ENCODE data around the gene ADAM23. TPM values are rescaled to one million over a fixed set of nuclear protein-coding genes. Genes with fewer than 3 reads are reported as not detected.

The ADAM23 gene
- total RNA-seq, 2 donors from 2014 or later, result 4.5 to 6.4 TPM

DNA sequence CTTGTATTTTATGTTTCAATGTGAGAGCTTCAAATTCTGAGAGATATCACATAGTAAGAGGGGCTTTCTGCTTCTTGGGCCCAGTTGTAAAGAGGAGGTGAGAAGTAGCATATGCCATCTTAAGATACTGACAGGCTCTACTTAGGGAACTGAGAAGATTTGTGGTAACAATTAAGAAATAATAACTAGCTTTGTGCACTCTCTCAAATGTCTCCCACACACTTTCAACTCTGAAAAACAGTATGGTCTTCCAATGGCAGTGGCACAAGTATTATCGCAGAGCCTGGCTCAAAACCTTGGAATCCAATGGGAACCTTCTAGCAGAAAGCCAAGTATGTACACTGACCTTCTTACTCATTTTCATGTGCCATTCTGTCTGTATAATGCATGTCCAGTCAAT, 118.6 kb downstream of the ADAM23 start:
- ATAC-seq (ENCODE audit: insufficient number of reproducible peaks, low FRiP score, low read depth), result no peak
- H3K36me3 ChIP-seq, result no peaks in the 10 kb centered on the region
- no peak overlapping the region for H3K4me3 ChIP-seq
- no peak for DNase-seq (ENCODE audit: low spot score)
- TF ChIP-seq, protein P1, sequence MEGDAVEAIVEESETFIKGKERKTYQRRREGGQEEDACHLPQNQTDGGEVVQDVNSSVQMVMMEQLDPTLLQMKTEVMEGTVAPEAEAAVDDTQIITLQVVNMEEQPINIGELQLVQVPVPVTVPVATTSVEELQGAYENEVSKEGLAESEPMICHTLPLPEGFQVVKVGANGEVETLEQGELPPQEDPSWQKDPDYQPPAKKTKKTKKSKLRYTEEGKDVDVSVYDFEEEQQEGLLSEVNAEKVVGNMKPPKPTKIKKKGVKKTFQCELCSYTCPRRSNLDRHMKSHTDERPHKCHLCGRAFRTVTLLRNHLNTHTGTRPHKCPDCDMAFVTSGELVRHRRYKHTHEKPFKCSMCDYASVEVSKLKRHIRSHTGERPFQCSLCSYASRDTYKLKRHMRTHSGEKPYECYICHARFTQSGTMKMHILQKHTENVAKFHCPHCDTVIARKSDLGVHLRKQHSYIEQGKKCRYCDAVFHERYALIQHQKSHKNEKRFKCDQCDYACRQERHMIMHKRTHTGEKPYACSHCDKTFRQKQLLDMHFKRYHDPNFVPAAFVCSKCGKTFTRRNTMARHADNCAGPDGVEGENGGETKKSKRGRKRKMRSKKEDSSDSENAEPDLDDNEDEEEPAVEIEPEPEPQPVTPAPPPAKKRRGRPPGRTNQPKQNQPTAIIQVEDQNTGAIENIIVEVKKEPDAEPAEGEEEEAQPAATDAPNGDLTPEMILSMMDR (IDR thresholded peaks at IDR 0.05), result no peak
- no peak overlapping the region for H3K27ac ChIP-seq
- H3K9me3 ChIP-seq, result no peaks in the 10 kb centered on the region
- H3K27me3 ChIP-seq (replicated peaks; ENCODE audit: insufficient read depth), result no peaks in the 10 kb centered on the region
- no peaks in the 10 kb centered on the region for H3K4me1 ChIP-seq (ENCODE audit: control insufficient read depth in 1 of 2, low read depth in 2 of 2)

DNA sequence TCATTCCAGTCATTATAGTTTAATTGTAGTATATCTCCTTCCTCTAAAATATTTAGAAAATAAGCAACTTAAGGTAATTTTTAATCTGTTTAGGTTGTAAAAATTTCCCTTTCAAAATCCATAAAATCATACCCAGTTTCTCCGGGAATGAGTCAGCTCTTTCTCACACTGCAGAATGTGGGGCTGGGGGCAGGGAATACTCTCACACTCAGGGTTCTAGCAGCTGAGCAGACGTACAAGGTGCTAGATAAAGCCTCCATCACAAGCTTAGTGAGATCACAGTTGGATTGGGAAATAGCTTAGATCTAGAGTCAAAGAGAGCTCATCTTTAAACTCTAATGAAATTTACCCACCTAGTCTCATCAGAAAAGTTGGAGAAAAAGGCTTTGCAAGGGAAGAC, 119.0 kb downstream of the ADAM23 start:
- Histone ChIP-seq H3K9me3 (no peaks in the 10 kb centered on the region), H3K4me3 (no peak overlapping the region), H3K27ac (no peak overlapping the region), H3K27me3 (replicated peaks; ENCODE audit: insufficient read depth) (no peaks in the 10 kb centered on the region), H3K36me3 (no peaks in the 10 kb centered on the region), H3K4me1 (ENCODE audit: control insufficient read depth in 1 of 2, low read depth in 2 of 2) (no peaks in the 10 kb centered on the region)
- TF ChIP-seq, protein P1 (IDR thresholded peaks at IDR 0.05), result no peak
- no peak for ATAC-seq (ENCODE audit: insufficient number of reproducible peaks, low FRiP score, low read depth)
- no peak for DNase-seq (ENCODE audit: low spot score)

DNA sequence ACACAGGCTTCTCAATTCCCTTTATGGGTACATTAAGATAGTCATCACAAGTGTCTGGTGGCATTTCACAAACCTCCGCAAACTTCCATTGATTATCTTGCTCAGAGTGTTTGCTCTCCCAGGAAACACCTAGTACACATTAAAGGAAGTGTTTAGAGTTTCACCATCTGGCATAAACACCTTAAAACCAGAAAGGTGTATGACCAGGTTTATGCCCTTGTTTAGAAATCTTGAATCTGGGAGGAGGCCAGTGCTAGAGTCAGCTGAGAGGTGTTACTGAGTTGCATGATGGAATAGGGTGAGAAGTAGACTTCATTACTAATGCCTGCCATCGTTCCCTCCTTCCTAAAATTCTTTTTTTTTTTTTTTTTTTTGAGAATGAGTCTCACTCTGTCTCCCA, 120.0 kb downstream of the ADAM23 start:
- Histone ChIP-seq H3K36me3 (no peaks in the 10 kb centered on the region), H3K27me3 (replicated peaks; ENCODE audit: insufficient read depth) (no peaks in the 10 kb centered on the region), H3K4me1 (ENCODE audit: control insufficient read depth in 1 of 2, low read depth in 2 of 2) (no peaks in the 10 kb centered on the region), H3K27ac (no peak overlapping the region), H3K9me3 (no peaks in the 10 kb centered on the region), H3K4me3 (no peak overlapping the region)
- no peak for DNase-seq (ENCODE audit: low spot score)
- TF ChIP-seq, protein P1 (IDR thresholded peaks at IDR 0.05), result no peak
- no peak for ATAC-seq (ENCODE audit: insufficient number of reproducible peaks, low FRiP score, low read depth)

DNA sequence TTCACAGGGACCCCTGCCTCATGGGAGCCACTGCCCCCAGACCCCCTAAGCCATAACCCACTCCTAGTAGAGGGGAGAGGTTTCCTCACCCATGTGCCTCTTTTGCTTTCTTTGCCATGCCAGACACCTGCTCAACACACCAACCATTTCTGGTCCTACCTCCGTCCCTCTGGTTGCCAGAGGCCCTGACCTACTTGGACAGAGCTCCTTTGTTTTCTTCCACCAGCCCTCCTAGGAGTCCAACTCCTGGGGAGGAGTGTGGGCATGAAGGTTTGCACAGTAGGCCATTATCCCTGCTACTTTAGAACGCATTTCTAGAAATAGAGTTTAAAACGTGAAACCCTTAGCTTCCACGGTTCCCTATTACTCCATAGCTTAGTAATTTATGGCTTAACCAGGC, 122.3 kb downstream of the ADAM23 start:
- H3K4me1 ChIP-seq (ENCODE audit: control insufficient read depth in 1 of 2, low read depth in 2 of 2), result no peaks in the 10 kb centered on the region
- H3K4me3 ChIP-seq, result no peak overlapping the region
- TF ChIP-seq, protein P1 (IDR thresholded peaks at IDR 0.05), result no peak
- no peaks in the 10 kb centered on the region for H3K36me3 ChIP-seq
- H3K9me3 ChIP-seq, result no peaks in the 10 kb centered on the region
- no peaks in the 10 kb centered on the region for H3K27me3 ChIP-seq (replicated peaks; ENCODE audit: insufficient read depth)
- DNase-seq (ENCODE audit: low spot score) (no peak), ATAC-seq (ENCODE audit: insufficient number of reproducible peaks, low FRiP score, low read depth) (no peak)
- no peak overlapping the region for H3K27ac ChIP-seq

DNA sequence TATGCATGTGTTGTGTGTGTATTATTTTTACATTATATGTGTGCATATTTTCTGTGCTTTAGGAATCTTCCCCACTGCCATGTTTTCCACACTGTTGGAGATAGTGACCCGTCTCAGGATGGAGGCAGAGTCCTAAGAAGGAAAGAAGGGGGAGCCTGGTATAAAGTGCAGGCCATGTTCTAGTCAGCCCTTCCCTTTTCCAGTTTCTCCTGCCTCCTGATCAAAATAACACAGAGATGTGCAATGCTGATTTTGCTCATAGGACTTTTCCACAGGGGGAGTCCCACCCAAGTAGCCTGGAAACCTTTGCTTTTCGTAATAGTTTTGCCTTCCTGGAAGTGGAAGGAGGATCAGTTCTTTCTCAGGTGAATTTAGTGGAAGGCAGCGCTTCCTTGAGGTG, 126.1 kb downstream of the ADAM23 start:
- TF ChIP-seq, protein P1 (IDR thresholded peaks at IDR 0.05), result no peak
- ATAC-seq (ENCODE audit: insufficient number of reproducible peaks, low FRiP score, low read depth) (no peak), DNase-seq (ENCODE audit: low spot score) (no peak)
- Histone ChIP-seq H3K4me3 (no peak overlapping the region), H3K27me3 (replicated peaks; ENCODE audit: insufficient read depth) (no peaks in the 10 kb centered on the region), H3K36me3 (no peaks in the 10 kb centered on the region), H3K4me1 (ENCODE audit: control insufficient read depth in 1 of 2, low read depth in 2 of 2) (no peaks in the 10 kb centered on the region), H3K27ac (no peak overlapping the region), H3K9me3 (no peaks in the 10 kb centered on the region)

Data from thoracic aorta (tissue), 2 donors.